C4-2B (cell line): ENCODE measurements around the gene TMEM101.
"Not testable (repeated sequence)": the region's sequence is repeated elsewhere in the genome, so short reads cannot be mapped to it uniquely, and the experiment has no call there.

Experiments
- ZFX ChIP-seq: fragments of 450-650 bp; IDR thresholded peaks from 2 replicates; pipeline ENCODE4 v1.6.1; 2017
- TF ChIP-seq, protein P1 (sequence below): fragments of 450-650 bp; conservative IDR thresholded peaks from 2 replicates; pipeline ENCODE4 v1.5.1; 2017; ENCODE audit warnings: mild to moderate bottlenecking

DNA sequence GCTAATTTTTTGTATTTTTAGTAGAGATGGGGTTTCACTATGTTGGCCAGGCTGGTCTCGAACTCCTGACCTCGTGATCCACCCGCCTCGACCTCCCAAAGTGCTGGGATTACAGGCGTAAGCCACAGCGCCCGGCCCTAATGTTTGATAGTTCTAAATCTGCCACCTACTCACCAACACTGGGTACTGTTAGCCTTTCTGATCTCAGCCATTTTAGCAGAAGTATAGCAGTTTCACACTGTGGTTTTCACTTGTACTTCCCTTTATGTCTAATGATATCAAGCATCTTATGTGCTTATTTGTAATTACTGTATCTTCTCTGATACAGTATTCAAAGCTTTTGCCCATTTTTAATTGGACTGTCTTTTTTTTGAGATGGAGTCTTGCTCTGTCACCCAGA lies 32.1 kb upstream of the TMEM101 start:
- TF ChIP-seq, protein P1, sequence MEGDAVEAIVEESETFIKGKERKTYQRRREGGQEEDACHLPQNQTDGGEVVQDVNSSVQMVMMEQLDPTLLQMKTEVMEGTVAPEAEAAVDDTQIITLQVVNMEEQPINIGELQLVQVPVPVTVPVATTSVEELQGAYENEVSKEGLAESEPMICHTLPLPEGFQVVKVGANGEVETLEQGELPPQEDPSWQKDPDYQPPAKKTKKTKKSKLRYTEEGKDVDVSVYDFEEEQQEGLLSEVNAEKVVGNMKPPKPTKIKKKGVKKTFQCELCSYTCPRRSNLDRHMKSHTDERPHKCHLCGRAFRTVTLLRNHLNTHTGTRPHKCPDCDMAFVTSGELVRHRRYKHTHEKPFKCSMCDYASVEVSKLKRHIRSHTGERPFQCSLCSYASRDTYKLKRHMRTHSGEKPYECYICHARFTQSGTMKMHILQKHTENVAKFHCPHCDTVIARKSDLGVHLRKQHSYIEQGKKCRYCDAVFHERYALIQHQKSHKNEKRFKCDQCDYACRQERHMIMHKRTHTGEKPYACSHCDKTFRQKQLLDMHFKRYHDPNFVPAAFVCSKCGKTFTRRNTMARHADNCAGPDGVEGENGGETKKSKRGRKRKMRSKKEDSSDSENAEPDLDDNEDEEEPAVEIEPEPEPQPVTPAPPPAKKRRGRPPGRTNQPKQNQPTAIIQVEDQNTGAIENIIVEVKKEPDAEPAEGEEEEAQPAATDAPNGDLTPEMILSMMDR: not testable (repeated sequence)
- TF ChIP-seq ZFX: not testable (repeated sequence)
